ENCODE results near the gene TTBK1.

TTBK1 gene

DNA sequence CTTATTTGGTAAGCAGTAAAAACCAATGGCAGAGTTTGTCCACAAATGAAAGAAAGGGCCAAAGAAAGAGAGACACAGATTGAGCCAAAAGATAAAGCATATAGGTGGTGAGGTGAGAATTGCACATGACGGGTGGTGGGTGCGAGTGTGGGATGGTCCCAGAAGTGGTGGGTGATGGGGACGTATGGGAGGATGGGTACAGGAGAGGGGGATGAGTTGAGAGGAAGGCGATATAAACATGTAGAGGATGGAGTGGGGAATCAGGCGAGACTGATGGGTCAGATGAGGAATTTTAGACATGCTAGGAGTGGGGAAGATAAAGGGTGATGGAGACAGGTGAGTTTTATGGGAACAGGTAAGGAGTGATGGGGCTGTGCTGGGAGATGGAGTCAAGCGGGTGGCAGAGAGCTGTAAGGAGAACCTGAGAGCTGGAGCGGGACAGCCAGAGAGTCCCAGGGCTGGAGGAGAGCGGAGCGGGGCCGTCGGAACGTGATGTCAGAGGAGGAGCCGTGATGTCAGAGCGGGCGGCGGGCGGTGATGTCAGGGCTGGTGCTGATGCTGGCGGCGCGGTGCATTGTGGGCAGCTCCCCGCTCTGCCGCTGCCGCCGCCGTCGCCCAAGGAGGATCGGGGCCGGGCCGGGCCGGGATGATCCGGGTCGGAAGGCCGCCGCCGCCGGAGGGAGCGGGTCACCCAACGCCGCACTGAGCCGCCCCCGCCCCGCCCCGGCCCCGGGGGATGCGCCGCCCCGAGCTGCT lies at the start of gene TTBK1:
TSS of gene TTBK1 (plus strand) at position 574 of the 756 bp plus-strand sequence. CDS start 3,180 bp downstream, outside the sequence.
- no peak for DNase-seq (ENCODE audit: low read depth)
- TF ChIP-seq, protein P1, sequence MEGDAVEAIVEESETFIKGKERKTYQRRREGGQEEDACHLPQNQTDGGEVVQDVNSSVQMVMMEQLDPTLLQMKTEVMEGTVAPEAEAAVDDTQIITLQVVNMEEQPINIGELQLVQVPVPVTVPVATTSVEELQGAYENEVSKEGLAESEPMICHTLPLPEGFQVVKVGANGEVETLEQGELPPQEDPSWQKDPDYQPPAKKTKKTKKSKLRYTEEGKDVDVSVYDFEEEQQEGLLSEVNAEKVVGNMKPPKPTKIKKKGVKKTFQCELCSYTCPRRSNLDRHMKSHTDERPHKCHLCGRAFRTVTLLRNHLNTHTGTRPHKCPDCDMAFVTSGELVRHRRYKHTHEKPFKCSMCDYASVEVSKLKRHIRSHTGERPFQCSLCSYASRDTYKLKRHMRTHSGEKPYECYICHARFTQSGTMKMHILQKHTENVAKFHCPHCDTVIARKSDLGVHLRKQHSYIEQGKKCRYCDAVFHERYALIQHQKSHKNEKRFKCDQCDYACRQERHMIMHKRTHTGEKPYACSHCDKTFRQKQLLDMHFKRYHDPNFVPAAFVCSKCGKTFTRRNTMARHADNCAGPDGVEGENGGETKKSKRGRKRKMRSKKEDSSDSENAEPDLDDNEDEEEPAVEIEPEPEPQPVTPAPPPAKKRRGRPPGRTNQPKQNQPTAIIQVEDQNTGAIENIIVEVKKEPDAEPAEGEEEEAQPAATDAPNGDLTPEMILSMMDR (IDR thresholded peaks at IDR 0.05; ENCODE audit: control insufficient read depth, extremely low read depth, insufficient read depth), result no peak
- no peak within 1 kb of the TSS for H3K4me3 ChIP-seq (ENCODE audit: low read depth, low read length)

DNA sequence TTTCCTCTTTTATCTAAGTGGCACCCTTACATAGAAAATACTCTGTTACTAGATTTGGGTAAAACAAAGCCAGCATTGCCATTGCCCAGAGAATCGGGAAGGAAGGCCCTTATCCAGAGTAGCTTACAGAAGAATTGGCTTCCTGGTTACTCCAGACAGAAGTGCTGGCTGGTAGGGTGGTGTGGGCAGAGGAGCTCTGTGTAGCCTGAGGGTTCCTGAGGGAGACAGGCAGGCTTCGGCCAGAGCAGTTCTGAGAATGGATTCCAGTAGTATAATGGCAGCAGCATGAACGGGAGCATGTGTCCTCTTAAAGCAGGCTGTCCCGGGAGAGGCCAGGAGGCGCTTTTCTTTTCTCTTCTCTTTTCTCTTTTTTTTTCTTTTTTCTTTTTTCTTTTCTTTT lies 49.4 kb upstream of the TTBK1 start:
- TF ChIP-seq, protein P1 (IDR thresholded peaks at IDR 0.05; ENCODE audit: control insufficient read depth, extremely low read depth, insufficient read depth), result no peak
- no peak for DNase-seq (ENCODE audit: low read depth)
- H3K4me3 ChIP-seq (ENCODE audit: low read depth, low read length), result no peak overlapping the region

DNA sequence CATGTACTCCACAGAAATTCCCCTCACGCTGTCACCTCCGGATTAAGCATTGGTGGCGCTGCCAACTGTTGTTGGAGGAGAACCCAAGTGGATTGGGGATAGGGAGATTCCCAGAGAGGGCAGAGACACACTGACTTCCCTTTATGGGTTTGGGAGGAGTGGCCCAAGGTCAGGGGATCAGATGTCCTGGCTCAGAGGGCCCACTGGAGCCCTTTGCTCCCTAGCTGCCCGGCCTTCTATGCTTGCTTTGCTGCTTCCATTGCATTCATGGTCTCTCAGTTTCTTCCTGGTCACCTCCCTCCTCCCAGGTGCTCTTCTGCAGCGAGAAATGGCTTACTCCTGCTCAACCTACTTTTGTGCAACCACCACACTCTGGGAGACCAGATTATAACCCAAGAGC lies 46.9 kb upstream of the TTBK1 start:
- no peak overlapping the region for H3K4me3 ChIP-seq (ENCODE audit: low read depth, low read length)
- DNase-seq (ENCODE audit: low read depth), result no peak
- TF ChIP-seq, protein P1 (IDR thresholded peaks at IDR 0.05; ENCODE audit: control insufficient read depth, extremely low read depth, insufficient read depth), result no peak

DNA sequence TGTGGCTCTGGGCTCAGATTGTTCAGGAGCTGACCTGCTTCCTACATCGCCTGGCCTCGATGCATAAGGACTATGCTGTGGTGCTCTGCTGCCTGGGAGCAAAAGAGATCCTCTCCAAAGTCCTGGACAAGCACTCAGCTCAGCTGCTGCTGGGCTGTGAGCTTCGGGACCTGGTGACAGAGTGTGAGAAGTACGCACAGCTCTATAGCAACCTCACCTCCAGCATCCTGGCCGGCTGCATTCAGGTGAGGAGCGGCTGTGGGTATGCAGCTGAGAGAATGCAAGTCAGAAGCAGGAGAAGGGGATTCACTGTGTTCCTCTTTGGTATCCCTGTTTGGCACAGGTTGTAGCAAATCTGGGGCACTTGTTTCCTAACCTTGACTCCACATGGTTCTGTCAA lies 43.4 kb upstream of the TTBK1 start:
- no peak overlapping the region for H3K4me3 ChIP-seq (ENCODE audit: low read depth, low read length)
- DNase-seq (ENCODE audit: low read depth), result no peak
- TF ChIP-seq, protein P1 (IDR thresholded peaks at IDR 0.05; ENCODE audit: control insufficient read depth, extremely low read depth, insufficient read depth), result no peak

DNA sequence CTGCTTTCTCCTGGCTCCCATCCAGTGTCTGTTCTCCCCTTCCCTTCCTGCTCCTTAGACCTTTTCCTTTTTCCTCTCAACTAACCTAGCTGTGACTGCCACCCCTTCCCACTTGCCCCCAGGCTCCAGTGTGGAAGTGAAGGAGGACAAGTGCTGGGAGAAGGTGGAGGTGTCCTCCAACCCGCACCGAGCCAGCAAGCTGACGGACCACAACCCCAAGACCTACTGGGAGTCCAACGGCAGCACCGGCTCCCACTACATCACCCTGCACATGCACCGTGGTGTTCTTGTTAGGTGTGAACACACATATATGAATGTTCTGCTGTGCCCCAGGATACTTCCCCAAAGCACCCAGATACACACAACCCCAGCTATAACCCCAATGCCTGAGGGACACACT lies 42.7 kb upstream of the TTBK1 start:
- TF ChIP-seq, protein P1 (IDR thresholded peaks at IDR 0.05; ENCODE audit: control insufficient read depth, extremely low read depth, insufficient read depth), result no peak
- DNase-seq (ENCODE audit: low read depth), result no peak
- no peak overlapping the region for H3K4me3 ChIP-seq (ENCODE audit: low read depth, low read length)

DNA sequence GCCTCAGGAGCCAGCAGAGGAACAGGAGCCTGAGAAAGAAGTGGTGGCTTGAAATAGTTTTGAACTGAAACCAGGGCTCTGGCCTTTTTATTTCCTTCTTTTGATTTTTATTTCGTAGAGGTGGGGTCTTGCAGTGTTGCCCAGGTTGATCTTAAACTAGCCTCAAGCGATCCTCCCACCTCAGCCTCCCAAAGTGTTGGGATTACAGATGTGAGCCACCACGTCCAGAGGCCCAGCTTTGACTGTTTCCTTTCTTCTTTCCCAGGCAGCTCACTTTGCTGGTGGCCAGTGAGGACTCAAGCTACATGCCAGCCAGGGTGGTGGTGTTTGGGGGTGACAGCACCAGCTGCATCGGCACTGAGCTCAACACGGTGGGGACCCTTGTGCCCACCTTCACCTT lies 40.8 kb upstream of the TTBK1 start:
- TF ChIP-seq, protein P1 (IDR thresholded peaks at IDR 0.05; ENCODE audit: control insufficient read depth, extremely low read depth, insufficient read depth), result no peak
- no peak for DNase-seq (ENCODE audit: low read depth)

More for the DNA sequence above, 40.8 kb upstream of the TTBK1 start:
- H3K4me3 ChIP-seq (ENCODE audit: low read depth, low read length), result no peak overlapping the region
